H1 (cell line): ENCODE measurements around the gene TRIM61. TPM values are rescaled to one million over a fixed set of nuclear protein-coding genes. Genes with fewer than 3 reads are reported as not detected.
"Not testable (repeated sequence)": the region's sequence is repeated elsewhere in the genome, so short reads cannot be mapped to it uniquely, and the experiment has no call there.

ENCODE experiments used
- CTCF ChIA-PET: fragments of 300-600 bp; sonication (Branson Sonifier 250); formaldehyde crosslinking; loops from one replicate; lab custom pipeline; 2021; ENCODE audit not compliant: partially characterized antibody; lab: Charles Lee
- POLR2A ChIA-PET: fragments of 300-600 bp; sonication (Branson Sonifier 250); formaldehyde crosslinking; loops from one replicate; lab custom pipeline; 2021; ENCODE audit warnings: inconsistent platforms; ENCODE audit not compliant: partially characterized antibody; lab: Charles Lee
- DNase-seq, 2 experiments: peaks; one replicate each; pipeline versions ENCODE4 v3.0.0 to v3.0.0-alpha.2; 2010 to 2022; ENCODE audit warnings: low spot score in 2 of 2, low read depth in 1 of 2, mixed read lengths in 1 of 2
- FAIRE-seq: peaks from 2 replicates; lab custom pipeline; 2011; peaks lifted over from hg19 to GRCh38; lab: Jason Lieb, UNC
- H2AFZ ChIP-seq: 2 replicates; pipeline ENCODE4 v1.8.1; 2012; ENCODE audit warnings: low read length, inconsistent platforms
- H2AK5ac ChIP-seq: 2 replicates; pipeline ENCODE4 v1.6.1; 2013; ENCODE audit warnings: low read depth, low read length
- H2BK120ac ChIP-seq: replicated peaks from 2 replicates; pipeline ENCODE3; 2013; ENCODE audit warnings: low read depth, low read length, inconsistent platforms
- H2BK12ac ChIP-seq: 2 replicates; pipeline ENCODE4 v1.6.1; 2013; ENCODE audit warnings: low read depth, low read length
- H2BK15ac ChIP-seq: 2 replicates; pipeline ENCODE4 v1.6.1; 2013; ENCODE audit warnings: low read length
- H2BK20ac ChIP-seq: 2 replicates; pipeline ENCODE4 v1.6.1; 2013; ENCODE audit warnings: low read length
- H2BK5ac ChIP-seq: 2 replicates; pipeline ENCODE4 v1.6.1; 2013; ENCODE audit warnings: low read depth, low read length
- H3K14ac ChIP-seq: 2 replicates; pipeline ENCODE4 v1.6.1; 2013; ENCODE audit warnings: inconsistent platforms; ENCODE audit not compliant: insufficient read length
- H3K18ac ChIP-seq: 2 replicates; pipeline ENCODE4 v1.6.1; 2013; ENCODE audit warnings: low read length; ENCODE audit errors: extremely low read depth
- H3K23ac ChIP-seq: 2 replicates; pipeline ENCODE4 v1.6.1; 2013; ENCODE audit warnings: inconsistent platforms; ENCODE audit not compliant: insufficient read length
- H3K23me2 ChIP-seq: 2 replicates; pipeline ENCODE4 v1.6.1; 2013; ENCODE audit warnings: low read depth, low read length
- H3K27ac ChIP-seq: 2 replicates; pipeline ENCODE4 v1.6.1; 2011; ENCODE audit warnings: low read depth, low read length, inconsistent platforms
- H3K27me3 ChIP-seq, 4 experiments: replicated peaks in 1 of 4; 1 replicate in 1 of 4; 2 replicates in 3 of 4; pipeline versions ENCODE4 v1.6.1 to v1.8.1; 2011 to 2013; ENCODE audit warnings: low read length in 3 of 4, mild to moderate bottlenecking in 3 of 4, inconsistent platforms in 2 of 4, mixed read lengths in 2 of 4, moderate library complexity in 1 of 4; ENCODE audit not compliant: control insufficient read depth in 3 of 4, insufficient read depth in 3 of 4; ENCODE audit errors: extremely low read depth in 1 of 4
- H3K36me3 ChIP-seq, 4 experiments: 2 replicates each; pipeline versions ENCODE4 v1.6.1 to v1.8.1; 2011 to 2013; ENCODE audit warnings: mild to moderate bottlenecking in 4 of 4, low read length in 3 of 4, moderate library complexity in 2 of 4, control low read depth in 1 of 4, inconsistent platforms in 1 of 4; ENCODE audit not compliant: insufficient read depth in 4 of 4, control insufficient read depth in 2 of 4
- H3K4ac ChIP-seq: replicated peaks from 2 replicates; pipeline ENCODE3; 2013; ENCODE audit warnings: low read length, low read depth, mixed read lengths, inconsistent platforms; ENCODE audit not compliant: insufficient read length
- H3K4me1 ChIP-seq, 4 experiments: replicated peaks in 1 of 4; 1 replicate in 1 of 4; 2 replicates in 3 of 4; pipeline versions ENCODE4 v1.6.1 to v1.8.1; 2011 to 2013; ENCODE audit warnings: low read length in 3 of 4, inconsistent platforms in 2 of 4, mixed read lengths in 1 of 4; ENCODE audit not compliant: insufficient read depth in 4 of 4, control insufficient read depth in 3 of 4
- H3K4me2 ChIP-seq, 2 experiments: 2 replicates each; pipeline versions ENCODE4 v1.6.1 to v1.8.1; 2011 to 2013; ENCODE audit warnings: low read depth in 2 of 2, low read length in 2 of 2, control low read depth in 1 of 2, inconsistent platforms in 1 of 2, mild to moderate bottlenecking in 1 of 2; ENCODE audit not compliant: insufficient read depth in 1 of 2
- H3K4me3 ChIP-seq, 4 experiments: fragments of 200-600, 300-600 bp in 1 of 4; sonication (generic), shearing (Covaris generic), sonication (Bioruptor Twin) in 1 of 4; 2 replicates each; pipeline versions ENCODE4 v1.5.1 to v1.8.1; 2011 to 2016; ENCODE audit warnings: low read length in 4 of 4, low read depth in 3 of 4, control low read depth in 2 of 4, inconsistent platforms in 2 of 4, mild to moderate bottlenecking in 2 of 4, mixed read lengths in 1 of 4, moderate library complexity in 1 of 4; ENCODE audit not compliant: insufficient read depth in 2 of 4; ENCODE audit errors: extremely low read depth in 1 of 4
- H3K56ac ChIP-seq: replicated peaks from 2 replicates; pipeline ENCODE3; 2013; ENCODE audit warnings: low read depth, mild to moderate bottlenecking, mixed read lengths, low read length, inconsistent platforms; ENCODE audit not compliant: insufficient read length
- H3K79me1 ChIP-seq: 2 replicates; pipeline ENCODE4 v1.6.1; 2013; ENCODE audit warnings: low read depth, low read length, control low read depth
- H3K79me2 ChIP-seq, 2 experiments: 2 replicates each; pipeline versions ENCODE4 v1.6.1 to v1.8.1; 2012 to 2013; ENCODE audit warnings: low read length in 2 of 2, mild to moderate bottlenecking in 2 of 2, inconsistent platforms in 1 of 2; ENCODE audit not compliant: insufficient read depth in 2 of 2, control insufficient read depth in 1 of 2
- H3K9ac ChIP-seq, 4 experiments: replicated peaks in 1 of 4; 1 replicate in 1 of 4; 2 replicates in 3 of 4; pipeline versions ENCODE4 v1.6.1 to v1.8.1; 2011 to 2013; ENCODE audit warnings: low read depth in 3 of 4, low read length in 3 of 4, control low read depth in 2 of 4, mild to moderate bottlenecking in 2 of 4, moderate library complexity in 2 of 4, inconsistent platforms in 1 of 4; ENCODE audit errors: extremely low read depth in 1 of 4
- H3K9me3 ChIP-seq, 2 experiments: 2 replicates each; pipeline versions ENCODE4 v1.6.1 to v1.8.1; 2012 to 2013; ENCODE audit warnings: mild to moderate bottlenecking in 2 of 2, moderate library complexity in 2 of 2, control low read depth in 1 of 2, inconsistent platforms in 1 of 2, low read depth in 1 of 2, low read length in 1 of 2, mixed read lengths in 1 of 2; ENCODE audit not compliant: insufficient read depth in 2 of 2
- H4K20me1 ChIP-seq, 2 experiments: replicated peaks in 1 of 2; 2 replicates each; pipeline versions ENCODE3 to v1.8.1; 2011 to 2013; ENCODE audit warnings: inconsistent platforms in 2 of 2, low read length in 2 of 2, mild to moderate bottlenecking in 1 of 2; ENCODE audit not compliant: insufficient read depth in 2 of 2, control insufficient read depth in 1 of 2
- H4K5ac ChIP-seq: 2 replicates; pipeline ENCODE4 v1.6.1; 2013; ENCODE audit warnings: low read length, low read depth, mixed read lengths, inconsistent platforms; ENCODE audit not compliant: insufficient read length
- H4K8ac ChIP-seq: 2 replicates; pipeline ENCODE4 v1.8.0; 2013; ENCODE audit warnings: mild to moderate bottlenecking, moderate library complexity, low read length, inconsistent platforms; ENCODE audit not compliant: insufficient read depth; ENCODE audit errors: extremely low read depth
- H4K91ac ChIP-seq: replicated peaks from 2 replicates; pipeline ENCODE3; 2013; ENCODE audit warnings: low read length, mixed read lengths, inconsistent platforms; ENCODE audit not compliant: insufficient read length
- WGBS, 2 experiments: shearing (Covaris generic) in 1 of 2; methylation state at CpG; one replicate each; pipeline versions ENCODE4 v1.1.6 to v1.1.7; 2013 to 2015; ENCODE audit warnings: low lambda C conversion rate in 2 of 2, mixed read lengths in 2 of 2, inconsistent platforms in 1 of 2, low coverage in 1 of 2, missing lambda C conversion rate in 1 of 2; ENCODE audit not compliant: insufficient replicate concordance in 2 of 2, insufficient coverage in 1 of 2, insufficient read length in 1 of 2; ENCODE audit errors: extremely low coverage in 1 of 2, missing lambda C conversion rate in 1 of 2; 5-methylcytosine and 5-hydroxymethylcytosine counted together
- polyA plus RNA-seq, 7 experiments: library from polyadenylated mRNA; depleted of rRNA in 3 of 7; stranded (reverse) in 5 of 7; unstranded in 2 of 7; fragments of >200 nt in 5 of 7; fragments of 200-250 nt in 2 of 7; gene quantifications; 1 replicate in 5 of 7; 2 replicates in 1 of 7; 4 replicates in 1 of 7; pipeline versions ENCODE4 v1.2.1 to v1.2.3, GENCODE V29; 2011 to 2013; ENCODE audit warnings: missing spikeins in 2 of 7, mixed read lengths in 2 of 7
- total RNA-seq: library from RNA; stranded (reverse); fragmentation: NEBNext Ultra II Directional; extraction: Animal tissue kit (Norgen Biotek cat#: 25700); gene quantifications from 2 replicates; pipeline ENCODE4 v1.2.1, GENCODE V29; 2021

The TRIM61 gene
- total and polyA plus RNA-seq, 2 of the 8 experiments (the other 6 are each of a cell fraction or from before 2014, with no cell fraction given): 0.18 to 5.0 TPM

DNA sequence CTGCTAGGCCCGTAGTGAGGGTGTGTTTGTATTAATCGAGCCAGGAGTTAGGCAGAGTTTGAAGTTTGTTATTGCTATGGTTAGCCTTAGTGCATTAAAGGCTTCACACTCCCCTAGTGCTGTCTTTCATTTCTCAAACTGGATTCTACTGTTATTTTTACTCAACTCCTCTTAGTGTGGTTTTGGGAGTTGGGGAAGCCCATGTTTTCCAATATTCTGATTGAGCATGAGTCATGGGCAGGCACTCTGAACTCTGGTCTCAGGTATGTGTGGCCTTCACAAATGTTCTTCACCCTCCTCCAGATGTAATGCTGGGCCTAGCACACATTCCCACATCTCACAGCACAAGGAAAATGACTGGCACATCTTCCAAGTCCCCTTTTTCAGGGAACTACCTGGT is 50.4 kb downstream of the TRIM61 start:
- H3K79me2 ChIP-seq, H2BK20ac ChIP-seq, H3K4me1 ChIP-seq, H4K8ac ChIP-seq, H3K18ac ChIP-seq, H3K14ac ChIP-seq, H3K79me1 ChIP-seq, H3K9me3 ChIP-seq, H3K23ac ChIP-seq, H3K27me3 ChIP-seq, CTCF ChIA-PET, H3K9ac ChIP-seq, H2BK120ac ChIP-seq, H4K5ac ChIP-seq, H2BK12ac ChIP-seq, H3K4me2 ChIP-seq, H3K27ac ChIP-seq, H2BK15ac ChIP-seq, H3K23me2 ChIP-seq, H2BK5ac ChIP-seq, H4K20me1 ChIP-seq, DNase-seq, H2AK5ac ChIP-seq, H3K36me3 ChIP-seq, H3K4me3 ChIP-seq, H4K91ac ChIP-seq, H2AFZ ChIP-seq, POLR2A ChIA-PET, H3K56ac ChIP-seq, H3K4ac ChIP-seq: not testable (repeated sequence)
- 94% methylated on average over 2 of the region's 2 CpGs; no CpG with 5 or more reads in 1 of the 2 experiments for WGBS, 2 experiments
- peak; percentile 95 for FAIRE-seq
